C4-2B (cell line): ENCODE results near the gene CCL3.
"Not testable (repeated sequence)": the region's sequence is repeated elsewhere in the genome, so short reads cannot be mapped to it uniquely, and the experiment has no call there.

Source experiments
- H3K27ac ChIP-seq: fragments of 450-650 bp; 2 replicates; pipeline ENCODE4 v1.5.1; 2017
- CTCF ChIP-seq: fragments of 450-650 bp; conservative IDR thresholded peaks from 2 replicates; pipeline ENCODE4 v1.5.1; 2017; ENCODE audit warnings: mild to moderate bottlenecking
- ZFX ChIP-seq: fragments of 450-650 bp; IDR thresholded peaks from 2 replicates; pipeline ENCODE4 v1.6.1; 2017

The CCL3 gene

DNA sequence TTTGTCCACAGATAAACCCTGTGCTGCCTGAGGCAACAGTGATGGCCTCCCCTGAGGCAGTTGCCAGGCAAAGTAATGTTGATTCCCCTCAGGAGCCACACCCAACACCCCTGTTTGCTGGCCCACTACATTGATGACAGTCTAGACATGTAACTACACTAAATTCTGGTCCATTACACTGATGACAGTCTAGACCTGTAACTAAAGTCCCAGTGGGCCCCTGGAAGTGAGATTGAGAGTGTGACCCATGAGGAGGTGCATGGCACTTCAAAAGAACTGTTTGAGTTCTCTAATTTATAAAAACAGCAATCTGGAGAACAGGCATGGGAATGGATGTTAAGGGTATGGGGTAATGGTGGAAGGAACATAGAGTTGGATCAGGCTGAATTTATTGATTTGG lies 22.6 kb upstream of the CCL3 start:
- H3K27ac ChIP-seq: no peak overlapping the region
- TF ChIP-seq ZFX (no peak), CTCF (no peak)

DNA sequence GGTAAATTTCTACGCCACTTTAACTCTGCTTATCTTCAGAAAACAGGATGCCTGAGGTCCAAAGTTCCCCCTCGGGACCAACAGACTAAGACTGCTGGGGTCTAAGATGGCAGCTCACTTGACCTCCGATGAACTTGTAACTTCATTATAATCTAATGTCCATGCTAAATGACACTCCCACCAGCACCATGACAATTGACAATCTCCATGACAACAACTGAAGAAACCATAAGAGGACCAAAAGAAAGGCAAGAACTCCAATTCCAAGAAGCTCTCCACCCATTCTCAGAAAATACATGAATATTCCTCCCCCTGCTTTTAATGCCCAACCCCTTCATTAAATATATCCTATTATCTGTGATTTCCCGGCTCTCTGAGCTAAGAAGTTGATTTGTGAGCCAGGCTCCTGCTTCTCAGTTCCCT lies 21.1 kb upstream of the CCL3 start:
- no peak overlapping the region for H3K27ac ChIP-seq
- no peak for TF ChIP-seq CTCF
- TF ChIP-seq ZFX: no peak

- H3K27ac ChIP-seq: not testable (repeated sequence)
Observed at GRCh38 chr17:36108265-36108664, 18.3 kb upstream of the CCL3 start.

GRCh38 chr17:36107660-36108059 lies 17.7 kb upstream of the CCL3 start:
- TF ChIP-seq CTCF (no peak), ZFX (no peak)
- H3K27ac ChIP-seq: no peak overlapping the region

GRCh38 chr17:36106493-36106835 lies 16.5 kb upstream of the CCL3 start:
- no peak overlapping the region for H3K27ac ChIP-seq
- TF ChIP-seq ZFX (no peak), CTCF (no peak)

GRCh38 chr17:36105781-36106492 lies 16.0 kb upstream of the CCL3 start:
- no peak for TF ChIP-seq CTCF
- H3K27ac ChIP-seq: no peak overlapping the region

- H3K27ac ChIP-seq: no peak overlapping the region
- no peak for TF ChIP-seq CTCF
- TF ChIP-seq ZFX: no peak
Observed at GRCh38 chr17:36104701-36105181, 14.8 kb upstream of the CCL3 start.

- H3K27ac ChIP-seq: not testable (repeated sequence)
Observed at GRCh38 chr17:36104246-36104645, 14.3 kb upstream of the CCL3 start.

DNA sequence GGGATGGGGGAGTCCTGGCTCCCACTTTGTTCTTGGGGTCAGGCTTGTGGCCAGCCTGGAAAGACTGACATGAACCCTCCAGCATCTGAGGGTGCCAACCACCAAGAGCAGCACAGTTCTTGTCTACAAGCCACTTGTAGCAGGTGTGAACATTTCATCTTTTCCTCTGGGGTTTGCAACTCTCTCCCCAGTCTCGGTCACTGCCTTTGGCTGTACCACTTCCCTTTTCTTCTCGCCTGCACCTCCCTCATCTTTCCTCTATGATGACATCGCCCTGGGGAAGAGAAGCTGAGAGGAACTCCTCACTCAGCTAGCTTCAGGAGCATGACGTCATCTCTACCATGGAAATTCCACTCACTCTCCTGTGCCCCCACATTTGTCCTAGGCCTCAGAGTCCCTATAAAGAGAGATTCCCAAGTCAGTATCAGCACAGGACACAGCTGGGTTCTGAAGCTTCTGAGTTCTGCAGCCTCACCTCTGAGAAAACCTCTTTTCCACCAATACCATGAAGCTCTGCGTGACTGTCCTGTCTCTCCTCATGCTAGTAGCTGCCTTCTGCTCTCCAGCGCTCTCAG lies 13.5 kb upstream of the CCL3 start, which contains the start of gene CCL4:
Gene CCL4, plus strand, starts transcription at position 427 of the 575 bp plus-strand sequence. Its CDS starts 79 bp downstream, at position 506.
- not testable (repeated sequence) for H3K27ac ChIP-seq

GRCh38 chr17:36099004-36099403 lies 9.1 kb upstream of the CCL3 start:
- not testable (repeated sequence) for H3K27ac ChIP-seq
